Raji (cell line): ENCODE measurements around the gene TTI1.

ENCODE experiments used
- POLR2A ChIP-seq: IDR thresholded peaks from 2 replicates; pipeline ENCODE4 v1.6.1; 2011; ENCODE audit warnings: low read depth, low read length, control low read depth; ENCODE audit not compliant: insufficient read depth

The TTI1 gene

GRCh38 chr20:37972256-37973058 is 60.8 kb downstream of the TTI1 start:
- no peak for TF ChIP-seq POLR2A

GRCh38 chr20:37971561-37972127 is 61.6 kb downstream of the TTI1 start:
- no peak for TF ChIP-seq POLR2A

DNA sequence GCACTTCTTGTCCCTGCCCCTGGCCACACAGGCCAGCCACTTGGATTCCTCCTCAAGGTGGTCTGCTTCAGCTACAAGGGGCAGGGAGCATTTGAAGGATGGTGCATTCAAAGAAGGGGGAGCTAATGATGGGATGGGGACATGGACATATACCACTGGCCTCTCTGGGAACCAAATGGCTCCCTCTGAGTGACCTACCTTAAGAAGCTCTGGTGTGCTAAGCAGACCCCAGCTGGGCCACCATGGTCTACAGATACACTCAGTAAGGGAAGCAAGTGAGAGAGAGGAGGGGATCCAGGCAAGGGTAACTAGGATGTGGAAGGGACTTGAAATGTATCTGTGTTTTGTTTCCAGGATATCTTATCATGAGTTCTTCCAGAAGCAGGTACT is 62.4 kb downstream of the TTI1 start:
- TF ChIP-seq POLR2A, result no peak

DNA sequence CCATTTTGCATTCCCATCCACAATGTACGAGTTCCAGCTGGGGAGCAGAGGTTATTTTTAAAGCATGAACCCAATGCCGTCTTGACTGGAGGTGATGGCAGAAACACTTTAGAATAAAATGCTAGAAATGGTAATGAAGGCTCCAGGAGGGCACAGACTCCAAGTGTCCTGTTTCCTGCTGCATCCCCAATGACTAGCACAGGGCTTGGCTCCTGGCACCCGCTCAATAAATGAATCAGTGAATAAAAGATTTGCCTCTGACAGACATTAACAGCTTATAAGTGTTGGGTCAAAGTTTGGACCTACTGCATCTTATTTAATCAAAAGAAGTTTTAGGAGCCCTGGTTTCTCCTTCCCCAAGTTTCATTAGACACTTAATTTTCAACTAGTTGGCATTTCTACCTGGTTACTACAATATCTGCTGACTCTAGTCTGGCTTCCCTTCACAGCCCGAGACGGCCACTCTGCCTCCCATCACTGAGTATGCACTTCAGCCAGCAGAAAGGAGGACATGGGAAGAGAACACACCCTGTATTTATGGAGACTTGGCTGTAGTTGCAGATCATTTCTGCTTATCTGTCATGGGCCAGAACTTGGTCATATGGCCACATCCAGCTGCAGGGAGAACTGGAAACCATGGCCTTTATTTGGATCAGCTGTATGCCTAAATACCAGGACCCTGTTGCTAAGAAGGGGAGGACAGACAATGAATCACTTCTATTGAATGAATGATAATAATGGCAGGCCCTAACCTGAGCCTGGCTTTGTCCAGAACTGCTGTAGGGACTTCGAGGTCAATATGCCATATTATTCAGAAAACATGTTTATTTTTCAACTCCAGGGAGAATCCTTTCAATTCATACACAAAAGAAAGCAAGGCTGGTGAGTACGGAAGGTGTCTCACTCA is 63.1 kb downstream of the TTI1 start:
- no peak for TF ChIP-seq POLR2A

GRCh38 chr20:37968841-37969401 is 64.3 kb downstream of the TTI1 start:
- TF ChIP-seq POLR2A, result no peak

GRCh38 chr20:37961066-37961465 is 72.2 kb downstream of the TTI1 start:
- no peak for TF ChIP-seq POLR2A

DNA sequence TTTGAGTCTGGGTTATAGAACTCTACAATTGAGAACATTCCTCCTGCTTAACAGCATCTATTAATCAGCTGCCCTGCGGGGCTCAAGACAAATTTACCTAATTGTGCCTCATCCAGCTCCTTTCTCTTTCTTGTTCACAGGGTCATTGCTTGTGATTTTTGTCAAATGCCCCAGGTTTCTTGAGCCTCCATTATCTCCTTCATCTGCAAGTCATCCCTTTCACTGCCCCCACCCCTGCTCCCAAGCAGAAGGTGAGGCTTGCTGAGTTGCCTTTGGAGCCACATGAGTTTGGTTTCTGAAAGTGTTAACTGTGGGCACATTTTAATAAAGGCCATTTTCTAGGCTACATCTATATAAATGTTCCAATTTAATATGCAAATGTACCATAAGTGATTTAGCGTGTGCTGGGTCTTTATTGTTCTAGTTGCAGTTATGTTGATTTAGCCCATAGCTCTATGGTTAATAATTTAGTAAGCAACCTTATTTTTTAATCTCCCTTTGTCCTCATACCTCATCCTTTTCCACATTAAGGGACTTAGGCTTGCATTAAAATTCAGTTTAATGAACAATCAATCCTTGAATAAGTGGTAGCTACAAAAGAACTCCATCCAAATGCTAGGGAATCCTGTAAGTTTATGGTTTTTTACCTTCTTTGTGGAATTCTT is 74.3 kb downstream of the TTI1 start:
- no peak for TF ChIP-seq POLR2A

DNA sequence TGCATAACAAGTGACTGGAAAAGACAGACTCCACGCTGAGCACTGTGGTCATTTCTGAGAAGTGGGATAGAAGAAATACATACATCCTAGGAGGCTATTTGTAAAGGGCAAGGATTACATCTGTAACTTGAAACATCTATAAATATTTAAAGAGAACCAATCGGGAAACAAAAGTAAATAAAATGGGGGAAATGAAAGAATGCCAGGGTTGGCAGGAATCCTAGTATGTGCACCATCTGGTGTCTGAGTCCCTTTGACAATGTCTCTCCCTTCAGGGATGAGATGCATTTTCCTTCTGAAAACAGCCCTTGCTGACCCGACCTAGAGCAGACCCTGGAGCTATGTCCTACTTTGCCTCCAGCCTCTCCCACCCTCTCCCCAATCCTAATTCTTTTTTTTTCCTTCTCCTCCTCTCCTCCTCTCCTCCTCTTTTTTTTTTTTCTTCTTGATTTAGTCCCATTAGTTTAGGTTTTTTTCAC is 77.1 kb downstream of the TTI1 start:
- TF ChIP-seq POLR2A, result no peak

GRCh38 chr20:37955511-37955910 is 77.7 kb downstream of the TTI1 start:
- no peak for TF ChIP-seq POLR2A

DNA sequence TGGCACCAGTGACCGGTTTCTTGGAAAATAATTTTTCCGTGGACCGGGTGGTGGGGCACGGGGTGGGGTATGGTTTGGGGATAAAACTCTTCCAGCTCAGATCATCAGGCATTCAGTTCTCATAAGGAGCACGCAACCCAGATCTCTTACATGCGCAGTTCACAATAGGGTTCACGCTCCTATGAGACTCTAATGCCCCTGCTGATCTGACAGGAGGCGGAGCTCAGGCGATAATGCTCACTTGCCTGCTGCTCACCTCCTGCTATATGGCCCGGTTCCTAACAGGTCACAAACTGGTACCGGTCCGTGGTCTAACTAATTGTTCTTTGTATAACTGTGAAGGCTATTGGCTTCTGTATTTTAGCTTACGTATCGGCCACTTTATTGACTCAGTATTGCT is 78.6 kb downstream of the TTI1 start:
- TF ChIP-seq POLR2A, result no peak

DNA sequence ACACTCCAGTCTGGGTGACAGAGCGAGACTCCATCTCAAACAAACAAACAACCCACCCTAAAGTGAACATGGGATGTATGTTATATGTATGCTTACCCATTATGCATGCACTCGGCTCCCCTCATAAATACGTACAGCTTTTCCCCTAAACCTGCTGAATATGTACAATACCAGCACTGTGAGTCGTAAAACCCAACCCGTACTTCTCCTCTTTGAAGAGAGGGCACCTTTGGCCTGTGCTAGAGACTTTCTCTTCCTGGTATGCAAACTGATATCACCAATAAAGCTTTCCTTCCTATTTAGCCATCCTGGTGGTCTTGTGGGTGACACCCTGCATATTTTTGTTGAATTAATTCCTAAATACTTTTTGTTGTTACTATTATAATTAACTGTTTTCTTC is 79.1 kb downstream of the TTI1 start:
- no peak for TF ChIP-seq POLR2A

DNA sequence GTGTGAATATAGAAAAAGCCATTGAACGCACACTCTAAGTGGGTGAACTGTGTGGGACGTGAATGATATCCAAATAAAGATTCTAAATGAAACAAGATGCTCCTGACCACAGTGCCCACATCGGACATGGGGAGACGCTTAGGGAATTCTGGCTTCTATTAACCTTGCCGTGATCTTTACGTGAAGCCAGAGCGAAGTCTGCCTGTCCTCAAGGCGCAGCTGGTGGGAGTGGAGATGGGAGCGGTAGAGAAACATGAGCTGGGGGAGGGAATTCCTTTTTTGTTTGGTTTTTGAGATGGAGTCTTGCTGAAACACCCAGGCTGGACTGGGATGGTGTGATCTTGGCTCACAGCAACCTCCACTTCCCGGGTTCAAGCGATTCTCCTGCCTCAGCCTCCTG is 84.3 kb downstream of the TTI1 start:
- TF ChIP-seq POLR2A, result no peak

DNA sequence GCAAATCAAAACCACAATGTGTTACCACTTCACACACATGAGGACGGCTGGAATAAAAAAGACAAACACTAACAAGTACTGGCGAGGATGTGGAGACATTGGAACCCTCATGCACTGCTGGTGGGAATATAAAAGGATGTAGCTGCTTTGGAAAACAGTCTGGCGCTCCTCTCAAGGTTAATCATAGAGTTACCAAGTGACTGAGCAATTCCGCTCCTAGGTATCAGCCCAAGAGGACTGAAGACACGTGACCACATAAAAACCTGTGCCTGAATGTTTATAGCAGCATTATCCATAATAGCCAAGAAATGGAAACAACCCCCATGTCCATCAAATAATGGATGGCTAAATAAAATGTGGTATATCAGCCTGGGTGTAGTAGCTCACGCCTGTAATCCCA is 85.3 kb downstream of the TTI1 start:
- TF ChIP-seq POLR2A, result no peak

DNA sequence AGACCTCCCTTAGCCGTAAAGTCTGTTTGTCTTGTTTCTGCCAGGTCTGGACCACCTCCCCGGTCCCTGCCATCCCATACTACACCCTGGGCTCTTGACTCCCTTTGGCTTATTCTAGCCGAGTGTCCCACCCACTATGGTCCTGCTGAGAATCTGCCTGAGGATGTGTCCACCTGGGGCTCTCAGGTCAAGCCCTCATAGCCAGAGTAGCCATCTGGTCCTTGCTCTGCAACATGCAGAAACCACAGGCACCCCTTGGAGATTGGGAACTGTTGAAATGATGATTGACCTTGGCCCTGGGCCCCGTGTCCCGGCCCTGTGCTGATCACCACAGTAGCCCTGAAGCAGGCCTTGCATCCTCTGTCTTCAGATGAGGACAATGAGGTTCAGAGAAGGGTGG is 86.3 kb downstream of the TTI1 start:
- TF ChIP-seq POLR2A, result no peak

DNA sequence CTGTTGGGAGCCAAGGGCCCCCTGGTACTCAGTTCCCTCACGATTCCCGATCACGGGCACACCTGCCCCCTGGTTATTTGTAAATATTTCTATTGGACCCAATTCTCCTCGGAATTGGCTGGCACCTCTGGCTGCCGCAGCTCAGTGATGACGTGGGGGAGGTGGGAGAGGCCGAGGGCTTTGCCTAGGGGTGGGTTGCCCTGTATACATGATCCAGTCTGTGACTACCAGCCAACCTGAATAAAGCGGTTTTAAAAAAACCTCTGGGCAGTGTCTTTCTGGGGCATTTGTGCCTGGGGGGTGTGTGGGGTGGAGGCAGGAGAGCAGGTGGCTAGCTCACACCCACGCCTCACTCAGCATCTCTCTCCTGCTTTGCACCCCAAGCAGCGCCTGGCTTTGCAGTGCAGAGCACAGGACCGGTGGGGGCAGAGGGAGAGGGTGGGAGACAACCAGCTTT is 88.1 kb downstream of the TTI1 start:
- TF ChIP-seq POLR2A, result no peak
